ENCODE results near the gene CA11. TPM values are rescaled to one million over a fixed set of nuclear protein-coding genes. Genes with fewer than 3 reads are reported as not detected.

The CA11 gene
- total and polyA plus RNA-seq, 2 experiments from 2014 or later = 8.8 to 29.7 TPM

Other genes with a start within 250 kb of the CA11 start
- 58.0 and 64.6 TPM in 2 replicates for gene GRWD1, start 200.2 kb downstream of the CA11 start, total RNA-seq (2014; rRNA removed; shearing (Covaris generic))
- 23.2 and 25.8 TPM in 2 replicates for gene GRWD1, start 200.2 kb downstream of the CA11 start, polyA plus RNA-seq (2016; fragmentation: Nextera tagmentation; extraction: Ambion mirVana)
- 0.94 and 1.2 TPM in 2 replicates for gene KCNJ14, start 190.6 kb downstream of the CA11 start, total RNA-seq (2014; rRNA removed; shearing (Covaris generic))
- 0.73 and 0.81 TPM in 2 replicates for gene KCNJ14, start 190.6 kb downstream of the CA11 start, polyA plus RNA-seq (2016; fragmentation: Nextera tagmentation; extraction: Ambion mirVana)
- 42.6 and 60.4 TPM in 2 replicates for gene CYTH2, start 176.8 kb downstream of the CA11 start, total RNA-seq (2014; rRNA removed; shearing (Covaris generic))
- gene CYTH2, start 176.8 kb downstream of the CA11 start, polyA plus RNA-seq (2016; fragmentation: Nextera tagmentation; extraction: Ambion mirVana) = 38.8 and 41.1 TPM in 2 replicates
- 5.7 and 11.8 TPM in 2 replicates for gene LMTK3, start 134.4 kb downstream of the CA11 start, total RNA-seq (2014; rRNA removed; shearing (Covaris generic))
- 1.6 and 2.0 TPM in 2 replicates for gene LMTK3, start 134.4 kb downstream of the CA11 start, polyA plus RNA-seq (2016; fragmentation: Nextera tagmentation; extraction: Ambion mirVana)
- gene SULT2B1, start 94.0 kb downstream of the CA11 start, total RNA-seq (2014; rRNA removed; shearing (Covaris generic)) = 1.3 TPM in 1 of 2 replicates, not detected in the other
- 2.3 and 2.5 TPM in 2 replicates for gene SULT2B1, start 94.0 kb downstream of the CA11 start, polyA plus RNA-seq (2016; fragmentation: Nextera tagmentation; extraction: Ambion mirVana)
- not detected in 2 replicates for gene SPACA4, start 39.4 kb downstream of the CA11 start, total RNA-seq (2014; rRNA removed; shearing (Covaris generic))
- gene SPACA4, start 39.4 kb downstream of the CA11 start, polyA plus RNA-seq (2016; fragmentation: Nextera tagmentation; extraction: Ambion mirVana) = not detected in 2 replicates
- gene FAM83E, start 31.1 kb downstream of the CA11 start, total RNA-seq (2014; rRNA removed; shearing (Covaris generic)) = 2.3 and 4.5 TPM in 2 replicates
- gene FAM83E, start 31.1 kb downstream of the CA11 start, polyA plus RNA-seq (2016; fragmentation: Nextera tagmentation; extraction: Ambion mirVana) = 0.90 and 1.0 TPM in 2 replicates
- gene RPL18, start 27.0 kb downstream of the CA11 start, total RNA-seq (2014; rRNA removed; shearing (Covaris generic)) = 1,660 and 1,898 TPM in 2 replicates
- gene RPL18, start 27.0 kb downstream of the CA11 start, polyA plus RNA-seq (2016; fragmentation: Nextera tagmentation; extraction: Ambion mirVana) = 2,011 and 2,172 TPM in 2 replicates
- 39.8 and 50.3 TPM in 2 replicates for gene SPHK2, start 26.7 kb downstream of the CA11 start, total RNA-seq (2014; rRNA removed; shearing (Covaris generic))
- gene SPHK2, start 26.7 kb downstream of the CA11 start, polyA plus RNA-seq (2016; fragmentation: Nextera tagmentation; extraction: Ambion mirVana) = 18.3 TPM in 2 replicates
- gene DBP, start 8.8 kb downstream of the CA11 start, total RNA-seq (2014; rRNA removed; shearing (Covaris generic)) = 5.7 and 5.9 TPM in 2 replicates
- 5.0 and 6.3 TPM in 2 replicates for gene DBP, start 8.8 kb downstream of the CA11 start, polyA plus RNA-seq (2016; fragmentation: Nextera tagmentation; extraction: Ambion mirVana)
- 0.82 and 0.94 TPM in 2 replicates for gene NTN5, start 26.8 kb upstream of the CA11 start, total RNA-seq (2014; rRNA removed; shearing (Covaris generic))
- 0.38 and 0.52 TPM in 2 replicates for gene NTN5, start 26.8 kb upstream of the CA11 start, polyA plus RNA-seq (2016; fragmentation: Nextera tagmentation; extraction: Ambion mirVana)
- 2.2 and 5.6 TPM in 2 replicates for gene FUT2, start 49.8 kb upstream of the CA11 start, total RNA-seq (2014; rRNA removed; shearing (Covaris generic))
- gene FUT2, start 49.8 kb upstream of the CA11 start, polyA plus RNA-seq (2016; fragmentation: Nextera tagmentation; extraction: Ambion mirVana) = 4.8 and 5.0 TPM in 2 replicates
- 0.39 and 1.9 TPM in 2 replicates for gene MAMSTR, start 73.5 kb upstream of the CA11 start, total RNA-seq (2014; rRNA removed; shearing (Covaris generic))
- 2.0 and 2.5 TPM in 2 replicates for gene MAMSTR, start 73.5 kb upstream of the CA11 start, polyA plus RNA-seq (2016; fragmentation: Nextera tagmentation; extraction: Ambion mirVana)
- gene RASIP1, start 94.4 kb upstream of the CA11 start, total RNA-seq (2014; rRNA removed; shearing (Covaris generic)) = 14.8 and 18.0 TPM in 2 replicates
- gene RASIP1, start 94.4 kb upstream of the CA11 start, polyA plus RNA-seq (2016; fragmentation: Nextera tagmentation; extraction: Ambion mirVana) = 9.2 and 11.2 TPM in 2 replicates
- 1.7 and 3.5 TPM in 2 replicates for gene IZUMO1, start 100.7 kb upstream of the CA11 start, total RNA-seq (2014; rRNA removed; shearing (Covaris generic))
- 1.2 and 1.3 TPM in 2 replicates for gene IZUMO1, start 100.7 kb upstream of the CA11 start, polyA plus RNA-seq (2016; fragmentation: Nextera tagmentation; extraction: Ambion mirVana)
- gene FUT1, start 106.5 kb upstream of the CA11 start, total RNA-seq (2014; rRNA removed; shearing (Covaris generic)) = 20.3 and 20.8 TPM in 2 replicates
- gene FUT1, start 106.5 kb upstream of the CA11 start, polyA plus RNA-seq (2016; fragmentation: Nextera tagmentation; extraction: Ambion mirVana) = 4.4 and 4.7 TPM in 2 replicates
- gene FGF21, start 109.3 kb upstream of the CA11 start, total RNA-seq (2014; rRNA removed; shearing (Covaris generic)) = 1.3 TPM in 1 of 2 replicates, not detected in the other
- gene FGF21, start 109.3 kb upstream of the CA11 start, polyA plus RNA-seq (2016; fragmentation: Nextera tagmentation; extraction: Ambion mirVana) = 0.78 and 1.1 TPM in 2 replicates
- gene BCAT2, start 164.8 kb upstream of the CA11 start, total RNA-seq (2014; rRNA removed; shearing (Covaris generic)) = 30.6 and 53.5 TPM in 2 replicates
- 30.4 and 35.8 TPM in 2 replicates for gene BCAT2, start 164.8 kb upstream of the CA11 start, polyA plus RNA-seq (2016; fragmentation: Nextera tagmentation; extraction: Ambion mirVana)
- gene HSD17B14, start 190.3 kb upstream of the CA11 start, total RNA-seq (2014; rRNA removed; shearing (Covaris generic)) = 5.0 and 8.4 TPM in 2 replicates
- gene HSD17B14, start 190.3 kb upstream of the CA11 start, polyA plus RNA-seq (2016; fragmentation: Nextera tagmentation; extraction: Ambion mirVana) = 11.6 and 11.7 TPM in 2 replicates
- gene PLEKHA4, start 222.4 kb upstream of the CA11 start, total RNA-seq (2014; rRNA removed; shearing (Covaris generic)) = 12.3 and 15.1 TPM in 2 replicates
- gene PLEKHA4, start 222.4 kb upstream of the CA11 start, polyA plus RNA-seq (2016; fragmentation: Nextera tagmentation; extraction: Ambion mirVana) = 10.9 and 12.2 TPM in 2 replicates
- 14.5 and 15.8 TPM in 2 replicates for gene PPP1R15A, start 226.2 kb upstream of the CA11 start, total RNA-seq (2014; rRNA removed; shearing (Covaris generic))
- gene PPP1R15A, start 226.2 kb upstream of the CA11 start, polyA plus RNA-seq (2016; fragmentation: Nextera tagmentation; extraction: Ambion mirVana) = 14.0 and 14.4 TPM in 2 replicates

Measured in GM23338 (cell line).